ENCODE results near the gene MITF.

MITF gene

GRCh38 chr3:69838696-69839515 is 99.6 kb downstream of the MITF start:
- TF ChIP-seq CTCF (IDR thresholded peaks at IDR 0.05; ENCODE audit: control insufficient read depth, extremely low read depth, insufficient read depth), result no peak
- DNase-seq (ENCODE audit: low read depth), result no peak
- no peak overlapping the region for H3K4me3 ChIP-seq (ENCODE audit: low read depth, low read length)

GRCh38 chr3:69842351-69842750 is 103.1 kb downstream of the MITF start:
- no peak for TF ChIP-seq CTCF (IDR thresholded peaks at IDR 0.05; ENCODE audit: control insufficient read depth, extremely low read depth, insufficient read depth)
- no peak overlapping the region for H3K4me3 ChIP-seq (ENCODE audit: low read depth, low read length)
- no peak for DNase-seq (ENCODE audit: low read depth)

- H3K4me3 ChIP-seq (ENCODE audit: low read depth, low read length), result no peak overlapping the region
- no peak for DNase-seq (ENCODE audit: low read depth)
- no peak for TF ChIP-seq CTCF (IDR thresholded peaks at IDR 0.05; ENCODE audit: control insufficient read depth, extremely low read depth, insufficient read depth)
Measured at GRCh38 chr3:69842789-69843188, 103.5 kb downstream of the MITF start.

- H3K4me3 ChIP-seq (ENCODE audit: low read depth, low read length), result no peak overlapping the region
- DNase-seq (ENCODE audit: low read depth), result no peak
- no peak for TF ChIP-seq CTCF (IDR thresholded peaks at IDR 0.05; ENCODE audit: control insufficient read depth, extremely low read depth, insufficient read depth)
Measured at GRCh38 chr3:69844706-69845105, 105.4 kb downstream of the MITF start.

GRCh38 chr3:69847303-69847702 is 108.0 kb downstream of the MITF start:
- no peak for TF ChIP-seq CTCF (IDR thresholded peaks at IDR 0.05; ENCODE audit: control insufficient read depth, extremely low read depth, insufficient read depth)
- no peak overlapping the region for H3K4me3 ChIP-seq (ENCODE audit: low read depth, low read length)
- no peak for DNase-seq (ENCODE audit: low read depth)

GRCh38 chr3:69848113-69848512 is 108.8 kb downstream of the MITF start:
- DNase-seq (ENCODE audit: low read depth), result no peak
- H3K4me3 ChIP-seq (ENCODE audit: low read depth, low read length), result no peak overlapping the region
- no peak for TF ChIP-seq CTCF (IDR thresholded peaks at IDR 0.05; ENCODE audit: control insufficient read depth, extremely low read depth, insufficient read depth)

GRCh38 chr3:69850849-69851248 is 111.6 kb downstream of the MITF start:
- H3K4me3 ChIP-seq (ENCODE audit: low read depth, low read length), result no peak overlapping the region
- DNase-seq (ENCODE audit: low read depth), result no peak
- no peak for TF ChIP-seq CTCF (IDR thresholded peaks at IDR 0.05; ENCODE audit: control insufficient read depth, extremely low read depth, insufficient read depth)
